ENCODE results near the gene NDFIP2. TPM values are rescaled to one million over a fixed set of nuclear protein-coding genes. Genes with fewer than 3 reads are reported as not detected.
A peak's percentile ranks its signal among the peaks of the same experiment; 100 is the strongest.

Gene NDFIP2
- total RNA-seq, 4 donors from 2014 or later, result 16.8 to 26.7 (median 20.6) TPM

DNA sequence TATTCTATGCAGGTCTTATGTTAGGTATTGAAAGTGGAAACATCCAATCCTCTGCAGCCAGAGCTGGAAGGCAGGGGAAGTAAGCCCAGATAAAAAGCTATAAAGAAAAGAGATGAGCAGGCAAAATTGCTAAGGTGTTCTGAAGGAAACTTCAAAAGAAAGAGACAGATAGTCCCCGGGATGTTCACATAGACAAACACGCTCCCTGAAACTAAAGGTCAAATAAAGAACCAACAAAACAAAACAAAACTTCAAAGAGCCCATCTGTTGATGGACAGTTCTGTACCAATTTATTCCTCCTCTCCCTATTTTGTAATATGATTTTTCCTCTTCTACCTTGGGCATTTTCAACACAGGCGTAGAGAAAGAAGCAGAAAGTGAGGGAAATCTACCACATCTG lies 11.3 kb upstream of the NDFIP2 start:
- DNase-seq (ENCODE audit: low spot score) (no peak), ATAC-seq (ENCODE audit: low FRiP score) (no peak)
- TF ChIP-seq, protein P1, sequence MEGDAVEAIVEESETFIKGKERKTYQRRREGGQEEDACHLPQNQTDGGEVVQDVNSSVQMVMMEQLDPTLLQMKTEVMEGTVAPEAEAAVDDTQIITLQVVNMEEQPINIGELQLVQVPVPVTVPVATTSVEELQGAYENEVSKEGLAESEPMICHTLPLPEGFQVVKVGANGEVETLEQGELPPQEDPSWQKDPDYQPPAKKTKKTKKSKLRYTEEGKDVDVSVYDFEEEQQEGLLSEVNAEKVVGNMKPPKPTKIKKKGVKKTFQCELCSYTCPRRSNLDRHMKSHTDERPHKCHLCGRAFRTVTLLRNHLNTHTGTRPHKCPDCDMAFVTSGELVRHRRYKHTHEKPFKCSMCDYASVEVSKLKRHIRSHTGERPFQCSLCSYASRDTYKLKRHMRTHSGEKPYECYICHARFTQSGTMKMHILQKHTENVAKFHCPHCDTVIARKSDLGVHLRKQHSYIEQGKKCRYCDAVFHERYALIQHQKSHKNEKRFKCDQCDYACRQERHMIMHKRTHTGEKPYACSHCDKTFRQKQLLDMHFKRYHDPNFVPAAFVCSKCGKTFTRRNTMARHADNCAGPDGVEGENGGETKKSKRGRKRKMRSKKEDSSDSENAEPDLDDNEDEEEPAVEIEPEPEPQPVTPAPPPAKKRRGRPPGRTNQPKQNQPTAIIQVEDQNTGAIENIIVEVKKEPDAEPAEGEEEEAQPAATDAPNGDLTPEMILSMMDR (IDR thresholded peaks at IDR 0.05), result no peak

DNA sequence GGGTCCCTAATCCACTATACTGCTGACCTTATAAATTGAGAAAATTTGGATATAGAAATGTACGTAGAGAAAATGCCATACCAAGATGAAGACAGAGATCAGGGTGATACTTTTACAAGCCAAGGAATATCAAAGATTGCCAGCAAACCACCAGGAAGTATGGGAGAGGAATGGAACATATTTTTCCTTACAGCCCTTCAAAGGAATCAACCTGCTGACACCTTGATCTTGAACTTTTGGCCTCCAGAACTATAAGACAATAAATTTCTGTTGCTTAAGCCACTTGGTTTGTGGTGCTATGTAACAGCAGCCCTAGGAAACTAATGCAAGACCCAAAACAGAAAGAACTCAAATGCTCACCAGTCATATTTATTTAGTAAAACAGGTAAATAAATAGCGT lies 10.3 kb upstream of the NDFIP2 start:
- DNase-seq (ENCODE audit: low spot score), result no peak

GRCh38 chr13:79475569-79475968 lies 5.4 kb upstream of the NDFIP2 start:
- ATAC-seq (ENCODE audit: low FRiP score) (no peak), DNase-seq (ENCODE audit: low spot score) (no peak)
- TF ChIP-seq, protein P1 (IDR thresholded peaks at IDR 0.05), result no peak

More for the DNA sequence above, 10.3 kb upstream of the NDFIP2 start:
- ATAC-seq (ENCODE audit: low FRiP score), result no peak
- TF ChIP-seq, protein P1 (IDR thresholded peaks at IDR 0.05), result no peak

GRCh38 chr13:79477968-79478367 lies 3.0 kb upstream of the NDFIP2 start:
- ATAC-seq (ENCODE audit: low FRiP score) (no peak), DNase-seq (ENCODE audit: low spot score) (no peak)
- TF ChIP-seq, protein P1 (IDR thresholded peaks at IDR 0.05), result no peak

GRCh38 chr13:79479882-79480281 lies 1.1 kb upstream of the NDFIP2 start:
- TF ChIP-seq, protein P1 (IDR thresholded peaks at IDR 0.05), result no peak
- DNase-seq (ENCODE audit: low spot score) (no peak), ATAC-seq (ENCODE audit: low FRiP score) (no peak)

DNA sequence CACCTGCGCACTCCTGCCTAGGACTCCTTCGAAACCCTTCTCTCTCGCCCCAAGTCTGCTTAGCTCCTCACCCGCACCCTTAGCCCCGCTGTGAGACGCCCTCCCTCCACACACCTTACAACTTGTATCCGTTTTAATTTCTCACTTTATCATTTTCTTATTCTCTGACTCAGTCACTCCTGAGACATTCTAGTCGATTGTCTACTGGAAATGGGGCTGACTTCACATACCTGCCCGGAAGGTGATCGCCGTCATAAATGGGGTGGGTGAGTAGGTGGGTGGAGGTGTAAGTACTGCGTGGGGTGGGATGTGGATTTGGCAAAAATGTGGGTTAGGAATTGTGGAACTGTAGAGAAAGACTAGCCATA lies 714 bp downstream of the NDFIP2 start:
- ATAC-seq (ENCODE audit: low FRiP score), result peak; percentile 35
- DNase-seq (ENCODE audit: low spot score), result no peak
- TF ChIP-seq, protein P1 (IDR thresholded peaks at IDR 0.05), result no peak

DNA sequence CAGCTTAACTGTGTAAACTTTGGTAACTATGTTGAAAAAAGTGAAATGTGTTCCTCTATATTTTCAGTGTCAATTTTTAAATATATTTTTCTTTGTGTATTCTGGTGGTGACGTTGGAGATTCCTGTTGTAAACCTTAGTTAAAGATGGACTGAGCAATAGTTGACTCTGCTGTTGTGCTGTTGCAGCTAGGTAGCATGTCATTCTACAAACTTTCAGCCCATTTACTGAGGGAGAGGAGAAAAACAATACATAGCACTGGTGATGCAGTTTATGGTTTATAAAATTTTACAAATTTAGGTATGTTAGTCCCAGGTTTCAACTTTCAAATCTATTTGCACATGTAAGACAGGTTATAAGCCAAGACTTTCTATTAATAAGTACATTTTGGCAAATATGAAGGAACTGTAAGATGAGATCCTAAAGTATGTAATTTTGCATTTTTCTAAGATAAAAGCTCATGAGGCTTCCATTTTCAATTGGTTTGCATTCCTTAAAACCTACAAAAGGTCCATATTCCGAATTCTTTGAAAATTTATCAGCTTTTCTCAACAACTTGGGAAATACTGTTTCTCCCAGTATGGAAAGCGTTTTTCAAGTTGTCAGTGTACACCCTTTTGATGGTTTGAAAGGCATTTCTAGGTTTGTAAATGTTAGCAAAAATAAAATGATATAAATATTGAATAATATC lies 1.5 kb downstream of the NDFIP2 start:
- DNase-seq (ENCODE audit: low spot score) (no peak), ATAC-seq (ENCODE audit: low FRiP score) (no peak)
- TF ChIP-seq, protein P1 (IDR thresholded peaks at IDR 0.05), result no peak
